HepG2 (cell line): ENCODE results near the gene ALG5. TPM values are rescaled to one million over a fixed set of nuclear protein-coding genes. Genes with fewer than 3 reads are reported as not detected.

Experiments used
- AHDC1 ChIP-seq: sonication (generic); formaldehyde crosslinking; IDR thresholded peaks from 2 replicates; pipeline ENCODE4 v1.5.1; 2020; ENCODE audit warnings: mild to moderate bottlenecking, missing genetic modification reagents, borderline replicate concordance
- ATF1 ChIP-seq: IDR thresholded peaks from 2 replicates; pipeline ENCODE4 v1.6.1; 2016; ENCODE audit warnings: mild to moderate bottlenecking, control low read depth
- FOSL2 ChIP-seq: sonication (generic); formaldehyde crosslinking; IDR thresholded peaks from 2 replicates; pipeline ENCODE4 v1.4.0; 2020; ENCODE audit warnings: missing genetic modification reagents
- HNRNPK ChIP-seq: fragments of 200-400 bp; formaldehyde crosslinking; IDR thresholded peaks from 2 replicates; pipeline ENCODE4 v1.6.1; 2018; ENCODE audit warnings: low read length, low read depth, moderate library complexity, mild to moderate bottlenecking; ENCODE audit not compliant: poor library complexity, severe bottlenecking
- IRF1 ChIP-seq: sonication (generic); formaldehyde crosslinking; IDR thresholded peaks from 2 replicates; pipeline ENCODE4 v1.4.0; 2020; ENCODE audit warnings: low read depth, mild to moderate bottlenecking, missing genetic modification reagents
- JUND ChIP-seq: sonication (generic); formaldehyde crosslinking; IDR thresholded peaks from 2 replicates; pipeline ENCODE4 v1.8.0; 2022; ENCODE audit warnings: mild to moderate bottlenecking, missing genetic modification reagents
- MXI1 ChIP-seq: IDR thresholded peaks from 3 replicates; pipeline ENCODE4 v1.6.1; 2012; ENCODE audit warnings: low read depth, low read length, inconsistent platforms, borderline replicate concordance
- THAP8 ChIP-seq: sonication (generic); formaldehyde crosslinking; IDR thresholded peaks from 2 replicates; pipeline ENCODE4 v1.5.1; 2020; ENCODE audit warnings: missing genetic modification reagents, mild to moderate bottlenecking, borderline replicate concordance
- YY1 ChIP-seq: IDR thresholded peaks from 2 replicates; pipeline ENCODE4 v1.6.1; 2011; ENCODE audit warnings: low read length, low read depth, moderate library complexity, mild to moderate bottlenecking; ENCODE audit not compliant: insufficient read depth, insufficient replicate concordance
- ZBTB34 ChIP-seq: sonication (generic); formaldehyde crosslinking; IDR thresholded peaks from 2 replicates; pipeline ENCODE4 v1.8.0; 2022; ENCODE audit warnings: mild to moderate bottlenecking, missing genetic modification reagents
- ZFP91 ChIP-seq: sonication (generic); formaldehyde crosslinking; IDR thresholded peaks from 2 replicates; pipeline ENCODE4 v1.9.0; 2022; ENCODE audit warnings: missing genetic modification reagents, mild to moderate bottlenecking, borderline replicate concordance
- ZNF136 ChIP-seq: sonication (generic); formaldehyde crosslinking; IDR thresholded peaks from 2 replicates; pipeline ENCODE4 v1.8.1; 2022; ENCODE audit warnings: low read depth, mild to moderate bottlenecking, moderate library complexity, missing genetic modification reagents
- ZNF138 ChIP-seq: sonication (generic); formaldehyde crosslinking; IDR thresholded peaks from 2 replicates; pipeline ENCODE4 v1.5.0; 2020; ENCODE audit warnings: mild to moderate bottlenecking, low read depth, missing genetic modification reagents
- ZNF264 ChIP-seq: sonication (generic); formaldehyde crosslinking; IDR thresholded peaks from 2 replicates; pipeline ENCODE4 v1.4.0; 2020; ENCODE audit warnings: missing genetic modification reagents
- ZNF333 ChIP-seq: sonication (generic); formaldehyde crosslinking; IDR thresholded peaks from 2 replicates; pipeline ENCODE4 v1.4.0; 2020; ENCODE audit warnings: mild to moderate bottlenecking, missing genetic modification reagents, borderline replicate concordance
- ZUFSP ChIP-seq: sonication (generic); formaldehyde crosslinking; IDR thresholded peaks from 2 replicates; pipeline ENCODE4 v1.9.0; 2021; ENCODE audit warnings: missing genetic modification reagents, mild to moderate bottlenecking, borderline replicate concordance
- polyA plus RNA-seq, 8 experiments: library from polyadenylated mRNA; depleted of rRNA in 3 of 8; stranded (reverse) in 7 of 8; unstranded in 1 of 8; fragments of >200 nt; fragmentation: Illumina TruSeq in 4 of 8; extraction: Trizol in 4 of 8; gene quantifications; 2 replicates each; pipeline versions ENCODE4 v1.2.1 to v1.2.3, GENCODE V29; 2011 to 2016; ENCODE audit warnings: low read depth in 4 of 8, missing spikeins in 1 of 8, mixed read lengths in 1 of 8; ENCODE audit not compliant: insufficient read depth in 1 of 8
- total RNA-seq, 5 experiments: library from RNA; depleted of rRNA; stranded (reverse); fragments of >200 nt; fragmentation: Illumina TruSeq; extraction: Trizol; gene quantifications; 2 replicates each; pipeline ENCODE4 v1.2.3, GENCODE V29; 2016; ENCODE audit warnings: low read depth in 1 of 5

Gene ALG5
- total and polyA plus RNA-seq, 2 of the 13 experiments (the other 11 are each of a cell fraction or from before 2014, with no cell fraction given): 27.8 to 51.1 TPM

GRCh38 chr13:36999054-36999714, at the start of gene ALG5 (continued):
- TF ChIP-seq ZBTB34 (CRISPR knock-in tag): no peak
- TF ChIP-seq MXI1: peak; percentile 81; the same call in 1 of the 3 replicates
- TF ChIP-seq ZFP91 (CRISPR knock-in tag): peak; percentile 75
- TF ChIP-seq FOSL2 (CRISPR knock-in tag): no peak
- no peak for TF ChIP-seq ZNF138
- TF ChIP-seq THAP8 (CRISPR knock-in tag): no peak
- peak; percentile 97 for TF ChIP-seq YY1
- no peak for TF ChIP-seq ZNF333
- no peak for TF ChIP-seq ZNF264
- TF ChIP-seq IRF1 (CRISPR knock-in tag): no peak
- no peak for TF ChIP-seq AHDC1 (CRISPR knock-in tag)
- TF ChIP-seq HNRNPK: peak; percentile 71
- TF ChIP-seq ZNF136 (CRISPR knock-in tag): no peak
- TF ChIP-seq ZUFSP (CRISPR knock-in tag): no peak
- TF ChIP-seq JUND (CRISPR knock-in tag): no peak
- TF ChIP-seq ATF1 (CRISPR knock-in tag): no peak
